GOT3 (cell line): ENCODE results near the gene TTC33.

ENCODE experiments used
- DNase-seq: peaks from one replicate; lab custom pipeline; 2025; ENCODE audit warnings: mixed read lengths; lab: John Stamatoyannopoulos, UW

TTC33 gene

DNA sequence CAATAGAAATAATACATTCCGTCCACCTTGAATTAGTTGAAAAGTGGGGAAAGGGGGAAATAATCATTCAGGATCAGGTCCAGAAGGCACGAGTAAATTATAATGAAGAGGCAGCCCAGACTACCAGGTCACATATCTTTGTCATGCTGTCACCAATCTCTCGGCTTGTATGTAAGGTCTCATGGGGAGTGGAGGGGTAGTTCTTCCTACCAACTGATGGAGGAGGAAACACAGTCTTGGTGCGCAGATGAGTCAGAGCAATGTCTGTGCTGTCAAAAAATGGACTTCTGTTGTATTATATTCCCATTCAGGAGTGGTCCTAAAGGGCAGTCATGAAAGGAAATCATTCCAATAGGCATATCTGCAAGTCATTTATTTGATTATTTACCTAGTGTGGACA, 240.3 kb downstream of the TTC33 start:
- no peak for DNase-seq

DNA sequence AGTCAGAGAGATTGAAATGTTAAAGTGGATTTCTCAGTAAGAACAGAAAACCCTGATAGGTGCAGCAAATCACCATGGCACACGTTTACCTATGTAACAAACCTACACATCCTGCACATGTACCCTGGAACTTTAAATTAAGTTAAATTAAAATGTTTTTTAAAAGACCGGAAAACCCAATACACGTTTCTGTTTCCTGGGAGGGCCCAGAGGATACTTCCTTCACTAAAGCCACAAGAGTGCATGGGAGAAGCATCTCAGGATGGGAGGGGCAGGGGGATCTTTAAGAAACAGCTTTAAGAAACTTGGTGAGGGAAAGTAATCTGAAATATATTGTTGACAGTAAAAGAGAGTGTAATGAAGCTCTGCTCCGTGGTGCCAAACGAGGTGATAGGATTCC, 240.8 kb downstream of the TTC33 start:
- DNase-seq = no peak

DNA sequence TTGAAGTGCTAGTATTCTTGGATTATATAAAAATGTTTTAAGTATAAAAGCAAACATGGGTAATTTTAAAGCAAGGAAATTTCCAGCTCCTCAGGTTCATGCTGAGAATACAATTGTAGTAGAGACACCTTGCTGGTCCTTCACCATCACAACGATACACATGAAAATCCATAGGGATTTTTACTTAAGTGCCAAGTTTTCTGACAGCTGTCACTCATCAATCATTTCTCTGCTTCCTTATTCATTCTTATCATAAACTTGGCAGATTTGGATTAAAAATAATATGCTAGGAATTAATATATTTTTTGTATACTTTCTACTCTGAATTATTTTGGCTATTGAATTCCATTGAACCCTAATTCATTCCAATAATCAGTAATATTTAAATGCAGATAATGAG, 244.0 kb downstream of the TTC33 start:
- DNase-seq = no peak

DNA sequence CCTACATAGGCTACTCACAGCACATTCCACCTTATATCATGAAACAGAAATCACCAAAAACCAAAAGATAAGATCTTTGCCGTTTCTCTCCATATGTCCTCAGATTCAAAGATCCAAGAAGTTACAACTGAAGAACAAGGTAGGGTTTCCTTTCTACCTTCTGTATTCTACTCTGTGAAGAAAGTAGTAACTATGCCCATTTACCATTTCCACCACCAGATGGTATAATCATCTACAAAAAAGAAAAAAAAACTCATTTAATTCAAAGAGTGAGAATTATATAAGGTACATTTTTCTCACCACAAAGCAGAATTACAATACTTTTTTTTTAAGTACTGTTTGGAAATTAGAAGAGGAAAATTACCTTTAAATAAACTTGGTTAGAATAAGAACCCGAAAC, 248.7 kb downstream of the TTC33 start:
- DNase-seq = no peak

DNA sequence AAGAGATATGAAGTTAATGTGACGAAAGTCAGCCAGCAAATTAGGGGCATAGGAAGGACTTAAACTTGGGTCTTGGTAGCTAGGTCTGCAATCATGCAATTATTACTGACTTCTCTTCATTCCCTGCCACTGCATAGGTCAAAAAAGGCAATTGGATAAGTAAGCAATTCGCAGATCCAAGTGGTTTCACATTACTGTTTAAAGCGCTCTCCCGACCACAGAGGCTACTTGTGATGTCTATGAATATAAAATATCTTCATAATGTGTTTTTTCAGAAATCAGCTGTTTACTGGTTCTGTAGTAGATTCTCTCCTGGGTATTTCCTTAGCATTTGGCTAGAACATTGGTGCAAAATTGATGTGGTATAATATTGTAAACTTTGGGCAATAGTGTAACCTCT, 250.7 kb downstream of the TTC33 start:
- no peak for DNase-seq

DNA sequence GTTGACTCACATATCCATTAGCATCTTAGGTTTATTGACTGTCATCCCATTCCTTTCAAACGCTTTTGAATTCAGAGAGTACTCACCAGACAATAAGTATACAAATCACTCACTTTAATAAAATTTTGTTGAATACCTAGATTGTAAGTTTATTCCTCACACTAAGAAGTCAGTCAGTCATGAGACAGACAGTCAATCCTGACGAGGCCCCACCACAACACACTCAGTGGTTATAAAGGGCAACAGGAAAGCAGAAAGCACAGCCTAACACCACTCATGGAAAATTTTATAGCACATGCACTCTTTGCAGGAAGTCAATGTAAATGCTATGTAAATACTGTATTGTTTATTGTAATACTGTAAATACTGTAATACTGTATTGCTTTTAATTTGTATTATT, 252.3 kb downstream of the TTC33 start:
- no peak for DNase-seq

DNA sequence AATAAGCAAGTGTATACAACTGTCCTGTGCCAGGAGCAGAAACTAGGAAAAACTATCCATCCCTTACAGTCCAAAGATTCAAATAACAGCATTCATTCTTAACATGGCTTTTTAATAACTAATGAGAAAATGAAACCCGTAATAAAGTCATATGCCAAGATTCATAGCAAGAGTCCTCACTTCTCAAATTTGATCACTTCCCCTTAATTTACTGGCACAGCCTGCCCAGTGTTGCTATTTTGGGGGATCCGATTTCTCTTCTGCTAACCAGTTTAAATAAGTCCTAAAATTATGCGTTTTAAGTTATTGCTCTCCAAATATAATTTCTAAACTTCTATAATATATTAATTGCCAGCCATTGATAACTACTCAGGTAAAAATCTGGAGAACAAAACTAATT, 253.0 kb downstream of the TTC33 start:
- DNase-seq = no peak

DNA sequence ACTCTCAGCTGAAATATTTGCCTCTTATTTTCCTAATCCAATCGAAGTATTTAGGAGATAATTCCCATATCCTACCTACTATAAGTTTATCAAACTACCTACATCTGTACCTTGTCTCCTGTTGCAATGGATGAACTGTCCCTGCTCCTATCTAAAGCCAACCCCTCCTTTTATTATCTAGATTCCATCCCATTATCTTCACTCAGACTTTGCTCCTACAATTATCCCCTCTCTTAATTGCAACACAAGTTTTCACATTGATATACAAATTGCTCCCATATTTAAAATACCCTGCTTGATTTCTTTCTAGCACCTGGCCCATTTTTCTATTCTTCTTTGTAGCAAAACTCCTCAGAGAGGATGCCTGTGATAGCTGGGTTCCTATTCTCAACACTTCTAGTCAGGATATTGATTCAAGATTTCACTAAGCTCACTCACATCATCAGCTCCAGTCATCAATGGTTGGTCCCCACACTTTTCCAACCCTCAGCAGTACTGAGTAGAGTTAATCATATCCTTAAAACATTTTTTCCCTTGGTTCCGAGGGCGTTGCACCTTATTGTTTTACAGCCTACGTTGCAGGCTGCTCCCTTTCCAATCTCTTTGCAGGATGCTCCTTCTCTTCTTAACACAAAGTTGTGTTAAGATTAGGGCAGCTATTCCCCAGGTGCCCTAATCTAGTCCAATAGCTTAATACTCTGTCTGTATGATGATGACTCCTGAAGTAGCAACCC, 253.9 kb downstream of the TTC33 start:
- no peak for DNase-seq

DNA sequence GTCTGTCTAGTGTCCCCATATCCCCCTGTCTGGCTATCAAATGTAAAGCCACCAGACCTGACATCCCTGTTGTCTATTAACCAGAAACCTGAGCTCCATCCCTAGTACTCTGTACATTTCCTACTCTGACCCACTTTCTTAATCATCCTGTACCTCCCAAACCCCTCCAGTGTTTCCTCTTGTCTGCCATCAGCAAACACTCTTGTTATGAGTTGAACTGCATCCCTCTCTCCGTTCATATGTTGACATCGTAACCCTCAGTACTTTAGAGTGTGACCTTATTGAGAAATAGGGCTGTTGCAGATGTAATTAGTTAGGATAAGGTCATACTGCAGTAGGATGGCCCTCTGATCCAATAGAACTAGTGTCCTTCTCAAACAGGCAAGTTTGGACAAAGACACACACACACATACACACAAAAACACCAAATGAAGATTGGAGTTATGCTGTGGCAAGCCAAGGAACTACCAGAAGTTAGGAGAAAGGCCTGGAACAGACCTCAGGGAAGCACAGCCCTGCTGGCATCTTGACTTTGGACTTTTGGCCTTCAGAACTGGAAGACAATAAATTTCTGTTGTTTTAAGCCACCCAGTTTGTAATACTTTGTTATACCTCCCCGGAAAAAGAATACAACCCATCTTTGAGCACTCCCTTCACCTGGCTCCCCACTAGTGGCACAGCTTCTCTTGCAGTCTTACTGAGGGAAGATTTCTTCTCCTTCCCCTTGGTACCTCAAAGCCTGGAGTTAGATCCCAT, 256.1 kb downstream of the TTC33 start:
- no peak for DNase-seq

DNA sequence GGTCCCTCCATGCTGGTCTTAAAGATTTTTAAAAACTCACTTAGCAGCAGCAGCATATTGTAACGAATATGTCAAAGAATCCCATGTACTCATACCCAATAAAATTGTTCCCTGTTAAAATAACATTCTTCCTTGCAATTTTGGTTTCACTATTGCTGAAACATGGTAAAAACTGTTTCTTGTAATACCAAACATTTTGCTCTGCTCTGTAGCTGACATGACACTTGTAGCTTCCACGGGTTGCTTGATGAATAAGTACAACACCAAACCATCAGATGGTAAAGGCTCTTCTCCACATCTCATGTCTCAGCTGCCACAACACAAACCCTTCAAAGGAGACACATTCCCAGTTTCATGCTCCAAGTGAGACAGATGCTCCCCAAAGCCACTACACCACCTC, 256.8 kb downstream of the TTC33 start:
- no peak for DNase-seq

DNA sequence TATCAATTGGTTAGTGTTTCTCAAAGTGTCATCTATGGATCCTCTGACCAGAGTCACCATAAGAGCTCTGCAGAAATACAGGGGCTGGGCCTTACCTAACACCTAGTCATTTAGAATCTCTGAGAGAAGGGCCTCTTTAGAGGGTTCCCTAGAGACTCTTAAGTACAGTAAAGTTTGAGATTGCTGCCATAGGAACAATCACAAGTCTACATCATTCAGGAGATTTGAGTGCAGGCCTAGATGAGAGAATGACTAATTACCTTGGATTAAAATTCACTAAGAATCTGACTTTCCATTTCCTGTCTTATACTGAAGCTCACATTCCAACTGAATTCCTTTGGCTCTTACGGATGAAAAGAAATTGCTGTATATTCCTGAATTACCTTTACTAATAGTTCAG, 258.2 kb downstream of the TTC33 start:
- DNase-seq = no peak

DNA sequence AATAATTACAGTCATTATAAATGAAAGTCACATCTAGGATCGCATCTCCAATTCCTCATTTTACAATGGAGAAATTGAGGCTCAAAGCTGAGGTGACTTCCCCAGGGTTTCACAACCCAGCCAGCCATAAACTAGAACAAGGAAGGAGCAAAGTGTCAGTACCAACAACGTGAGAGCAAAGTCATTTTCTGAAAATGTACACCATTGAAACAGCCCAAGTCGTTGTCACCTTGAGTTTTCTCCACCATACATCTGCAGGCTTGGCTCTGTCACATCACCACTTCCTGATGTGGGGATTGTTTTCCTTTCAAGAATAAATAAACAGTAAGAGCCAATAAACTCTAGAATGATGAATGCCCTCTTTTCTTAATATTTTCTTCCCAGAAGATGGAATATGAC, 260.5 kb downstream of the TTC33 start:
- DNase-seq = no peak

DNA sequence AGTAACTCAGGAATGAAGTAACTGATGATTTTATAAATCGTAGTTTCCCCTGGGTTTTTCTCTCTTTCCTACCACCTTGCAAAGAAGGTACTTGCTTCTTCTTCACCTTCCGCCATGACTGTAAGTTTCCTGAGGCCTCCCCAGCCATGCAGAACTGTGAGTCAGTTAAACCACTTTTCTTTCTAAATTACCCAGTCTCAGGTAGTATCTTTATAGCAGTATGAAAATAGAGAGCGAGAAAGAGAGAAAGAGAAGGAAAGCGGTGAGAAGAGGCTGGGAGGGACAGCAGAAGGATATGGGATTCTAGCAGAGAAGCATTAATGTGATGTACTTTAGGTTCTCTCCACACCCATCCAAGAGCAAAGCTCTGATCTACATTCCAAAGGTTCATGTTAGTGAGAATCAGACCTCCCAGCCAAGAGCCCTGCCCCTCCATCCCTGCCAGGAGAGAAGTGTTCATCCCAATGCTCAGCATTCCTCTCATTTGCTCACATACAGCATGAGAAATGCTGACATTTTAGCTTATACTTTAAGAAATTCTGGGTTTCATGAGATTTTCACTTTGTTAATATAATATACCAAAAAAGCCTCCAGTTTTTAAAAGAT, 261.0 kb downstream of the TTC33 start:
- no peak for DNase-seq

DNA sequence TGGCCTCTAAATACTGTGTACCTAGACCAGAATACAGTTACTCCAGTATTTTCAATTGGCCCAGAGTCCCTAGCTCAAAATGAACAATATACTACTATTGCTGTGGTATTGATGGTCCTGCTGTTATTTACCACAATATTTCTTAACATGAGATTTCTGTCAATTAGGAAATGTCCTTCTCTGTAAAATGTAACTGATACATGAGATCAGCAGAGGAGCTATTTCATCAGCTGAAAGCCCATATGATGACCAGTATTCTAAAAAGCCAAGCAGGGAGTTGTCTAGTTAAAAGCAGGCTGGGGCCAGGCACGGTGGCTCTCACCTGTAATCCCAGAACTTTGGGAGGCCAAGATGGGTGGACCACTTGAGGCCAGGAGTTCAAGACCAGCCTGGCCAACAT, 263.7 kb downstream of the TTC33 start:
- no peak for DNase-seq

DNA sequence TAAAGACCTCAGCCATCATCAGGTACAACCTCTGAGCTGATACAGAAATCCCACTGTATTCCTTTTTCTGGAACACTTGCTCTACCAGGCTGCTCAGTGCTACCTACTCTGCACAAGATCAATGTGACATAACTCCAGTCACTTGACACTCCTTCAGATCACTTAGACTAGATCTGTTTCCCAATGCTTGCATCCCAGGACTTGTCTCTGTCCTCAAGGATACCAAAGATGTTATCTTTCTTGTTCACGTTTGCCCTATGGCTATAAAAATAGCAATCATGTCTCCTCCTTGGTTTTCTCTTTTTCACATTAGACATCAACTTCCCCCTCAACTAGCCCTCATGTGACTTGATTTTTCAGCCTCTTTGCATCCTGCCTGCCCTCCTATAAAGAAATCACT, 264.1 kb downstream of the TTC33 start:
- DNase-seq = no peak

DNA sequence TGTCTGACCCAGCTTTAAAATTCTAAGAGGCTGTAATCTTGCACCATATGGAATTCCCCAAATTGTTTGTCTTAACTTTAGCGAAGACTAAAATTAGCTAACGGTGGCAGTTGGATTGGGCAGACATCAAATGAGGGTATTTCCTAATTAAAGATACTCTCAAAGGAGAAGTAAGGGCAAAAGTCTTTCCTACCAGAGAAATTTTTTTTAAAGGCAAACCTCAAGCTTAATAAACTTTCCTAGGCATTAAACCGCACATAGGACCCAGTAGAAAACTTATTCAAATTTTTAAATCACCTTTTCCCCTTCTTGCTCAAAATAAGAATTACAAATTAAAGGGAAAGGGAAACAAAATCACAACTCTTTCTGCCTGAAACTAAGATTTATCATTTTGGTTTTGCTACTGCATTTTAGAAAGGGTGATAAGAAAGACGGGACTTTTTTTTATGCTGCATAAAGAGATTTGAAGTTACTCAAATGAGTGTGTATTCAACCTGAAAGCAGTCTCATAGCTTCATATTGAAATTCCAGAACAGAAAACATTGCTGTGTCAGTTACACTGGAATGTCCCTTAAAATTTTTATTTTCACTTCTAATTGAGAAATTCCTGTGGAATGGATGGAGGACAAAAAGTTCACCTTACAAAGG, 265.2 kb downstream of the TTC33 start:
- no peak for DNase-seq

DNA sequence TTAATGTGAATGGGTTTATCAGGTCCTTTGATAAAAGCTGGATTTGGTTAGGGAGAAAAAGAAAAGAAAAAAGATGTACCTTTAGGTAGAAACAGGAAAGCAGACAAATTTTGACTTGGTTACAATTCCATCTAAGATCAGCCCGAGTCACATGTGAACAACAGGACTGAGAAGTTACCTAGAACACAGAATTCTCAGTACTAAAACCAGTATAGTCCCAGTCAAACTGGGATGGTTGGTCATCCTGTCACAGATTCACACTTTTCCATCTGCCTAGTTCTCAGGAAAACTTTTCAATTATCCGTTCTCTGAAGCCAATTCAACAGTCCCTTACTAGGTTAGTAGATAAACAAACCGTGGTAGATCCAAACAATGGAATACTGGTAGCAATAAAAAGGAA, 266.3 kb downstream of the TTC33 start:
- no peak for DNase-seq

DNA sequence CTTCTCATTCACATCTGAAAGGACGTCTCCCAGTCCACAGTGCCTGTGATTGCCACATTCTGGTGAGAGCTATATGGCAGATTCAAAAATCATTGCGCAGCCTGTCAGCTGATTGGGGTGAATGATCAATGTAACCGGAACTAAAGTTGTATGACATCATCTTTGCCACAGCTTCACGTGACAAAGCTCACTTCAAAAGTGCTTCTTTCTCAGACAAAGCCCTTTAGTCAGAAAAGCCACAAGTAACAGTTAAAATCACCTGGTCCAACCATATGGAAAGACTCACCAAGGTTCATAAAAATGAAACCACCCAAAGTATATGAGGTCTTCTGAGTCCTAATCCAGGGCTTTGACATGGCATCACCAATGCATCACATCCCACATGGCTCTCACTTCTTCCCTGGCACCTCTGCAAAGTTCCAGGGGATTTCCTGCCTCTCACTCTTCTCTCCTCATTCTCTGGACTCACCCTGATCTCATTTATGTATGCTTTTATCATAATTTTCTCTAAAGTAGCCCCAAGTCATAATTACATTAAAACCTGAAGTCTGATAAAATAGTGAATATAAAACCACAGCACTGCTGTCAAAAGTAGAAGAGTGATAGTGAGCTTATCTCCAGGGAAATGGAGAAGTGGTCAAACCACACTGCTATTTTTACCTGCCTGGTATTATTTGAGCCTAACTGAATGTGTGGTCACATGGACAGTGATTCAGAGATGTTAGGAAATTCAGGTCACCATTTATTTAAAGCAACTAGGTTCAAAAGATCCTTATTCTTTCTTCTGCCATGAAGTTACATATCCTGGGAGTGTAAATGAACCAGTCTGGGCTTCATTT, 269.1 kb downstream of the TTC33 start:
- no peak for DNase-seq

DNA sequence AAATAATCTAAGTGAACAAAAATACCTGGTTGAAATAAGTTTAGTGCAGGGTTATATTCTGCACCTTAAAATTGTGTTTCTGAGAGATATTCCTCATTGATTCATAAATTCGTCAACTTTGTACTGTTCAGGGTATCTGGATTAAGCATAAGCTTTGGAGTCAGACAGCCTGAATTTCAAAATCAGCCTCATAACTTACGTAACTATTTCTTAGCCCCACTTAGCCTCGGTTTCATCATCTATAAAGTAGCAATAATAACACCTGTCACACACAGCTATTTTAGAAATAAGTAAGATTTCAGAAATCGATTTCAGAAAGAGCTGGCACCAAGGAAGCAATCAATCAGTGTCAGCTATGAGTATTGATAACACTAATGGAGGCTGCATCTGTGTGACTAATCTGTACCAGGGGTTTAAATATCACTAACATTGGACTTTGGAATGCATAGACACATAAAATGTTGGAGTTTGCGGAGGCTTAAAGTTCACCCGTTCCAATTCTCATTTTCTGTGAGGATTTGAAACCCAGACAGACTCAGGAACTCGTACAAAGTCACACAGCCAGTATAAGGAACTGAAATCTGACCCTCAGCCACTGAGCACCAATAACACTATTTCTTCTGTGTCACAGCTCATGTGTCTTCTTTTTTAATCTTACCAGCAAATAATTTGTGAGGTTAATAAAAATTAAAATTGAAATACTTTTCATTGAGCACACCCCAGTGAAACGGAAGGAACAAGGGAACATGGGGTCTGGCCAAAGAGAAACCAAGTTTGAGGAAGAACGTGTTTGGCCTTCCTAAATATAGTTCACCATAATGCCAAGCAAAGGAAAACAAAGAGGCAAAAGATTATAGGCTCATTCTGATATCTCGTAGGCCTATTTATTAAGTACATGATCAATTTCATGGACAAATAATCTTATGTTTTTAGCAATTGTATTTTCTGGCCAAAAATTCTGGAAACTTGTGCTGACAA, 270.5 kb downstream of the TTC33 start:
- DNase-seq = no peak

DNA sequence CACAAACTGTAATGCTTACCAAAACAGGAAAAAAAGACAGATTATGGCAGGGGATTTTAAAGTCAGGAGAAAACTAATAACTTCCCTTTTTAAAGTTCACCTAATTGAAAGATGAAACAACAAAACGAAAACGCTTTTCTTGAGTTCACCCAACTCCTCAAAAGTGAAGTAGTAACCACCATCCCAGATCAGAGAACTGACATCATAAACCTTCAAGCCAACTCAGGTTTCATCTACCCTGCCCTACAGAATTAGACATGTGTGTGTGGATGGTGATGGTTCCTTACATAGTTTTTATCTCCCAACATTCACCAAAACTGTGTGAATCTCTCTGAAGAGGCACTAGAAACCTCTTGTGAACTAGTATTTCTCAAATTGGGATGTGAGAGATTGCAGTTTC, 271.3 kb downstream of the TTC33 start:
- no peak for DNase-seq

DNA sequence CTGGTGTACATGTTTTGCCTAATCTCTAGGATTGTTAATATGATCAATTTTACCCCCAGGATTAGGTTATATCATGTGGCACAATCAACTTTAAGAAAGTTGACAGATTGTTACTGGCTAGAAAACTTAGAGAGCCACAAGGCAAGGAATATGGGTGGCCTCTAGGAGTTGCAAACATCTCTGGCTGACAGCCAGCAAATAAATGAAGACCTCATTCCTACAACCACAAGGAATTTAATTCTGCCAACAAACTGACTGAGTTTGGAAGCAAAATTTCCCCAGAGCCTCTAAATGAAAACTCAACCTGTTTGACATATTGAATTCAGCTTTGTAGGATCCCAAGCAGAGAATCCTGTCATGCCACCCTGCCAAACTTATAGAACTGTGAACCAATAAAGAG, 272.4 kb downstream of the TTC33 start:
- no peak for DNase-seq
